HG02840 (cell line): ENCODE measurements around the gene LPCAT3.

ENCODE experiments used
- ATAC-seq: cut with Tn5 transposase; IDR thresholded peaks from one replicate; pipeline ENCODE4 v1.9.1; 2021; ENCODE audit warnings: mild to moderate bottlenecking, moderate library complexity, moderate number of reproducible peaks; ENCODE audit not compliant: unreplicated experiment, low FRiP score

LPCAT3 gene

GRCh38 chr12:6954316-6955107 lies 63.8 kb downstream of the LPCAT3 start:
- no peak for ATAC-seq

- ATAC-seq, result peak; percentile 57
Observed at GRCh38 chr12:6953442-6954315, 64.6 kb downstream of the LPCAT3 start.

GRCh38 chr12:6952863-6953441 lies 65.3 kb downstream of the LPCAT3 start:
- ATAC-seq, result no peak

- no peak for ATAC-seq
Observed at GRCh38 chr12:6952121-6952862, 66.0 kb downstream of the LPCAT3 start.

- ATAC-seq, result no peak
Observed at GRCh38 chr12:6951551-6952120, 66.6 kb downstream of the LPCAT3 start.

- ATAC-seq, result no peak
Observed at GRCh38 chr12:6950811-6951540, 67.3 kb downstream of the LPCAT3 start, which contains the start of gene PTPN6. Gene PTPN6, plus strand, starts transcription at chr12:6951356. Its CDS starts 157 bp downstream, at chr12:6951513.

GRCh38 chr12:6950401-6950801 lies 67.9 kb downstream of the LPCAT3 start:
- ATAC-seq, result no peak

- ATAC-seq, result no peak
Observed at GRCh38 chr12:6948873-6949594, 69.2 kb downstream of the LPCAT3 start.

GRCh38 chr12:6947615-6948014 lies 70.7 kb downstream of the LPCAT3 start:
- no peak for ATAC-seq

GRCh38 chr12:6946920-6947374 lies 71.3 kb downstream of the LPCAT3 start:
- no peak for ATAC-seq

GRCh38 chr12:6946033-6946919 lies 72.0 kb downstream of the LPCAT3 start:
- no peak for ATAC-seq

GRCh38 chr12:6945613-6946012 lies 72.7 kb downstream of the LPCAT3 start:
- ATAC-seq, result no peak

- ATAC-seq, result peak; percentile 34
Observed at GRCh38 chr12:6944381-6945186, 73.7 kb downstream of the LPCAT3 start.

GRCh38 chr12:6943722-6944380 lies 74.4 kb downstream of the LPCAT3 start, which contains the start of the genes C12orf57 and RNU7-1:
Gene C12orf57, plus strand, starts transcription at chr12:6944022. Its CDS starts 100 bp downstream, at chr12:6944122.
Gene RNU7-1, plus strand, starts transcription at chr12:6943816.
- peak; percentile 38 for ATAC-seq

GRCh38 chr12:6943389-6943721 lies 74.9 kb downstream of the LPCAT3 start:
- ATAC-seq, result peak; percentile 32

- ATAC-seq, result no peak
Observed at GRCh38 chr12:6942331-6942665, 76.0 kb downstream of the LPCAT3 start.
